ENCODE measurements around the gene UNC5C.

UNC5C gene

DNA sequence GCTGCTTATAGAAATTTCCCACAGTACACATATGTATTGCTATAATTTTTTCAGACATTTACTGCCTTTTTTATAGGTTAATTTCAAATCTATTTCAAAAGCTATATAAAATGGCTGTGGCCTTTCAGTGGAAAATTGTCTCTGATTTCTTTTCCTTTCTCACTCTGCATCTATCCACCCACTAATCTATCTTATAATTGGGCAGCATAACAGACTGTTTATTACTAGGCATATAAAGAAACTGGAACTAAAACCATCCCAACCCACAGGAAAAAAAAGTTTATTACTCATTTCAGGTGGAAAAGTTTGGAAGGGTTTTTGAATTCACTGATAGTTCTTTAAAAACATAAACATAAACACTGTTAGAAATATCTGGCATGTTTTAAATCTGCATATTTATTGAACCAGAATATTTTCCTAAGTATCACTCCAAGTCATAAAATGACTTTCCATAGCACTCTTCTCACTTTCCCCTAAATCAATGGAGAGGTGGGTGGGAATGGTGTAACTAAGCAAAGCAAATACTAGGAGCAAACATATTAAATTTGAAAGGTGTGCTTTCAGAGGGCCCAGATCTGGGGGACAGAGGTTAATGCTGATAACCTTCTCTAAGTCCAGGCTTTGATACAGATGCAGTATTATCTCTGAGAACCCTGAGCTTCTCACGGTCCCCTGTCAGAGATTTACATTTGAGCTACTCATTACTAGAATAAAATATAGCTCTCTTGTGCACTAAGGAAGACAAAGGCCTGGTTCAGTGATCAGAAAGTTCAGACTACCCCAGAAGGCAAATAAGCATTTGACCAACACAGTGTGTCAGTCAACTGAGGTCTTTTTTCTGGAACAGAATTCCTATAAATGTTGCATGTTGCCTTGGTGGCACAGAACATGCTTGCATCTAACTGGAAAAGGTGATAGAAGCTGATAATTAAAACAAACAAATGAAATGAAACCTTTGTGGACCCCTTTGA, 328.3 kb downstream of the UNC5C start:
- H3K4me3 ChIP-seq (ENCODE audit: low read length): no peak overlapping the region
- H3K56ac ChIP-seq (ENCODE audit: low read length): no peak overlapping the region
- no peaks in the 10 kb centered on the region for H3K4me1 ChIP-seq (ENCODE audit: control insufficient read depth, low read depth, low read length)
- no peak overlapping the region for H2BK120ac ChIP-seq (ENCODE audit: low read depth, low read length)
- H3K23ac ChIP-seq (ENCODE audit: low read length): no peak overlapping the region
- H3K9ac ChIP-seq (ENCODE audit: low read length): no peak overlapping the region
- DNase-seq: no peak
- H3K27ac ChIP-seq (ENCODE audit: low read depth, low read length): no peak overlapping the region
- no peaks in the 10 kb centered on the region for H3K36me3 ChIP-seq (ENCODE audit: control insufficient read depth, insufficient read depth, low read length)
- no peaks in the 10 kb centered on the region for H3K79me1 ChIP-seq (ENCODE audit: low read length)
- no CpG with 5 or more reads among the region's 1 CpG for WGBS (ENCODE audit: extremely low coverage, insufficient coverage, low lambda C conversion rate)
- no peak overlapping the region for H4K5ac ChIP-seq (ENCODE audit: low read length)
- no peak overlapping the region for H2BK5ac ChIP-seq (ENCODE audit: low read length)
- no peak overlapping the region for H2BK15ac ChIP-seq (replicated peaks; ENCODE audit: low read depth)
- H3K4ac ChIP-seq (ENCODE audit: low read depth, low read length): no peak overlapping the region
- H3K79me2 ChIP-seq (ENCODE audit: control insufficient read depth, insufficient read depth, low read length): no peaks in the 10 kb centered on the region
- H2AK5ac ChIP-seq (ENCODE audit: low read length): no peak overlapping the region
- H3K18ac ChIP-seq (ENCODE audit: low read length): no peak overlapping the region
- no peak overlapping the region for H3K4me2 ChIP-seq (ENCODE audit: low read length)
- no peak overlapping the region for H4K8ac ChIP-seq (ENCODE audit: low read depth, low read length)
- no peaks in the 10 kb centered on the region for H3K27me3 ChIP-seq (ENCODE audit: insufficient read depth, low read length, poor library complexity)

GRCh38 chr4:95219109-95219508, 329.7 kb downstream of the UNC5C start:
- no peak overlapping the region for H4K8ac ChIP-seq (ENCODE audit: low read depth, low read length)
- H3K4me1 ChIP-seq (ENCODE audit: control insufficient read depth, low read depth, low read length): no peaks in the 10 kb centered on the region
- H2BK15ac ChIP-seq (replicated peaks; ENCODE audit: low read depth): no peak overlapping the region
- no peak overlapping the region for H3K27ac ChIP-seq (ENCODE audit: low read depth, low read length)
- no peaks in the 10 kb centered on the region for H3K36me3 ChIP-seq (ENCODE audit: control insufficient read depth, insufficient read depth, low read length)
- H2BK5ac ChIP-seq (ENCODE audit: low read length): no peak overlapping the region
- H3K4me3 ChIP-seq (ENCODE audit: low read length): no peak overlapping the region
- H2BK120ac ChIP-seq (ENCODE audit: low read depth, low read length): no peak overlapping the region
- H3K56ac ChIP-seq (ENCODE audit: low read length): no peak overlapping the region
- no peak overlapping the region for H3K9ac ChIP-seq (ENCODE audit: low read length)
- H3K79me2 ChIP-seq (ENCODE audit: control insufficient read depth, insufficient read depth, low read length): no peaks in the 10 kb centered on the region
- no peak overlapping the region for H3K4ac ChIP-seq (ENCODE audit: low read depth, low read length)
- no peak for DNase-seq
- no CpG with 5 or more reads among the region's 5 CpGs for WGBS (ENCODE audit: extremely low coverage, insufficient coverage, low lambda C conversion rate)
- no peak overlapping the region for H4K5ac ChIP-seq (ENCODE audit: low read length)
- H2AK5ac ChIP-seq (ENCODE audit: low read length): no peak overlapping the region
- no peak overlapping the region for H3K4me2 ChIP-seq (ENCODE audit: low read length)
- no peak overlapping the region for H3K18ac ChIP-seq (ENCODE audit: low read length)
- H3K27me3 ChIP-seq (ENCODE audit: insufficient read depth, low read length, poor library complexity): no peaks in the 10 kb centered on the region
- no peaks in the 10 kb centered on the region for H3K79me1 ChIP-seq (ENCODE audit: low read length)
- no peak overlapping the region for H3K23ac ChIP-seq (ENCODE audit: low read length)

DNA sequence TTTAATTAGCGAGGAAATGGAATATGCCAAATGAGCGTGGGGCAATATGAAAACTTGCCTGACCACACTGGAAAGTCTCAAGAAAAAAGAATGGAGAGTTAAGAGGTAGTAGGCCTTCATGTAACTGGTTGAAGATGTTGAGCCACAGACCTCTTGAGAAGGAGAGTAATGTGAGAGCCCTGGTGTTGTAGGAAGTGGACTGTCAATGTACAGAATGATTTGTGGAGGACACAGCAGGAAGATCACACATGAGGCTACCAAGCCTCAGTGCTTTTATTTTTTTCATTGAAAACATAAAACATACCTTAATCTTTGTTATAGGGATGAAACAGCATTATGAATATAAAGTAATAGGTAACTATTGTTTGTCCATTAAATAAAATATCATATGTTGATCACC, 331.6 kb downstream of the UNC5C start:
- Histone ChIP-seq H4K5ac (ENCODE audit: low read length) (no peak overlapping the region), H3K36me3 (ENCODE audit: control insufficient read depth, insufficient read depth, low read length) (no peaks in the 10 kb centered on the region), H3K79me1 (ENCODE audit: low read length) (no peaks in the 10 kb centered on the region), H4K8ac (ENCODE audit: low read depth, low read length) (no peak overlapping the region), H3K23ac (ENCODE audit: low read length) (no peak overlapping the region), H2BK5ac (ENCODE audit: low read length) (no peak overlapping the region), H3K79me2 (ENCODE audit: control insufficient read depth, insufficient read depth, low read length) (no peaks in the 10 kb centered on the region), H3K27me3 (ENCODE audit: insufficient read depth, low read length, poor library complexity) (no peaks in the 10 kb centered on the region), H3K27ac (ENCODE audit: low read depth, low read length) (no peak overlapping the region), H2AK5ac (ENCODE audit: low read length) (no peak overlapping the region), H3K4me1 (ENCODE audit: control insufficient read depth, low read depth, low read length) (no peaks in the 10 kb centered on the region), H3K4me3 (ENCODE audit: low read length) (no peak overlapping the region), H2BK15ac (replicated peaks; ENCODE audit: low read depth) (no peak overlapping the region), H3K4ac (ENCODE audit: low read depth, low read length) (no peak overlapping the region), H3K56ac (ENCODE audit: low read length) (no peak overlapping the region), H3K18ac (ENCODE audit: low read length) (no peak overlapping the region), H2BK120ac (ENCODE audit: low read depth, low read length) (no peak overlapping the region), H3K9ac (ENCODE audit: low read length) (no peak overlapping the region), H3K4me2 (ENCODE audit: low read length) (no peak overlapping the region)
- WGBS (ENCODE audit: extremely low coverage, insufficient coverage, low lambda C conversion rate): no CpG with 5 or more reads among the region's 2 CpGs
- DNase-seq: no peak

DNA sequence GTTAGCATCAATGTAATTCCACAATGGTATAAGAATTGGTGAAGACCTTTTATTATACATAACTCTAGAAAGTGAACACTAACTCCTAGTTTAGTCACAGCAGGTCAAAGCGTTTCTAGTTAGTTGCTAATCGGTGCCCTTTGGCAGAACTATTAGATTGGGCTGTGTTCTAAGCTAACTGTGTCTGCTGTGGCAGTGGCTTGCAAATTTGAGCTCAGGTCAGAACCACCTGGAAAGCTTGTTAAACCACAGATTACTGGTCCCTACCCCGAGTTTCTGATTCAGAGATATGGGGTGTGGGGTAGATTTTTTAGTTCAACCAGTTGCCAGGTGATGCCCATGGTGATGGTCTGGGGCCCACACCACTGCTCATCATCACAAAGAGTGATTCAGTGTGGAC, 332.1 kb downstream of the UNC5C start:
- H3K79me1 ChIP-seq (ENCODE audit: low read length): no peaks in the 10 kb centered on the region
- no peaks in the 10 kb centered on the region for H3K36me3 ChIP-seq (ENCODE audit: control insufficient read depth, insufficient read depth, low read length)
- H3K27me3 ChIP-seq (ENCODE audit: insufficient read depth, low read length, poor library complexity): no peaks in the 10 kb centered on the region
- no peak overlapping the region for H3K23ac ChIP-seq (ENCODE audit: low read length)
- no peaks in the 10 kb centered on the region for H3K79me2 ChIP-seq (ENCODE audit: control insufficient read depth, insufficient read depth, low read length)
- no peak overlapping the region for H3K27ac ChIP-seq (ENCODE audit: low read depth, low read length)
- no peak overlapping the region for H3K4me2 ChIP-seq (ENCODE audit: low read length)
- H4K5ac ChIP-seq (ENCODE audit: low read length): no peak overlapping the region
- H3K4ac ChIP-seq (ENCODE audit: low read depth, low read length): no peak overlapping the region
- DNase-seq: no peak
- no peaks in the 10 kb centered on the region for H3K4me1 ChIP-seq (ENCODE audit: control insufficient read depth, low read depth, low read length)
- no peak overlapping the region for H2BK5ac ChIP-seq (ENCODE audit: low read length)
- no peak overlapping the region for H3K4me3 ChIP-seq (ENCODE audit: low read length)
- no peak overlapping the region for H2BK15ac ChIP-seq (replicated peaks; ENCODE audit: low read depth)
- H4K8ac ChIP-seq (ENCODE audit: low read depth, low read length): no peak overlapping the region
- H2BK120ac ChIP-seq (ENCODE audit: low read depth, low read length): no peak overlapping the region
- H3K56ac ChIP-seq (ENCODE audit: low read length): no peak overlapping the region
- H3K18ac ChIP-seq (ENCODE audit: low read length): no peak overlapping the region
- H3K9ac ChIP-seq (ENCODE audit: low read length): no peak overlapping the region
- H2AK5ac ChIP-seq (ENCODE audit: low read length): no peak overlapping the region
- no CpG with 5 or more reads among the region's 3 CpGs for WGBS (ENCODE audit: extremely low coverage, insufficient coverage, low lambda C conversion rate)

- WGBS (ENCODE audit: extremely low coverage, insufficient coverage, low lambda C conversion rate): no CpG with 5 or more reads among the region's 7 CpGs
- H3K27me3 ChIP-seq (ENCODE audit: insufficient read depth, low read length, poor library complexity): no peaks in the 10 kb centered on the region
- no peak overlapping the region for H2BK120ac ChIP-seq (ENCODE audit: low read depth, low read length)
- H3K4me2 ChIP-seq (ENCODE audit: low read length): no peak overlapping the region
- H3K27ac ChIP-seq (ENCODE audit: low read depth, low read length): no peak overlapping the region
- no peak for DNase-seq
- no peak overlapping the region for H3K56ac ChIP-seq (ENCODE audit: low read length)
- no peaks in the 10 kb centered on the region for H3K36me3 ChIP-seq (ENCODE audit: control insufficient read depth, insufficient read depth, low read length)
- H2BK5ac ChIP-seq (ENCODE audit: low read length): no peak overlapping the region
- H2AK5ac ChIP-seq (ENCODE audit: low read length): no peak overlapping the region
- H3K4me3 ChIP-seq (ENCODE audit: low read length): no peak overlapping the region
- H2BK15ac ChIP-seq (replicated peaks; ENCODE audit: low read depth): no peak overlapping the region
- no peak overlapping the region for H3K18ac ChIP-seq (ENCODE audit: low read length)
- no peak overlapping the region for H4K8ac ChIP-seq (ENCODE audit: low read depth, low read length)
- no peaks in the 10 kb centered on the region for H3K79me2 ChIP-seq (ENCODE audit: control insufficient read depth, insufficient read depth, low read length)
- no peak overlapping the region for H4K5ac ChIP-seq (ENCODE audit: low read length)
- H3K9ac ChIP-seq (ENCODE audit: low read length): no peak overlapping the region
- H3K23ac ChIP-seq (ENCODE audit: low read length): no peak overlapping the region
- H3K79me1 ChIP-seq (ENCODE audit: low read length): no peaks in the 10 kb centered on the region
- no peaks in the 10 kb centered on the region for H3K4me1 ChIP-seq (ENCODE audit: control insufficient read depth, low read depth, low read length)
- H3K4ac ChIP-seq (ENCODE audit: low read depth, low read length): no peak overlapping the region
Observed at GRCh38 chr4:95215991-95216605, 332.7 kb downstream of the UNC5C start.

Data from mesendoderm (in vitro differentiated cells).